ENCODE data around the gene ELMO1. TPM values are rescaled to one million over a fixed set of nuclear protein-coding genes. Genes with fewer than 3 reads are reported as not detected.

Gene ELMO1
- polyA plus RNA-seq, 2 of the 4 experiments (the other 2 are of a cell fraction) = 2.3 to 6.1 TPM

DNA sequence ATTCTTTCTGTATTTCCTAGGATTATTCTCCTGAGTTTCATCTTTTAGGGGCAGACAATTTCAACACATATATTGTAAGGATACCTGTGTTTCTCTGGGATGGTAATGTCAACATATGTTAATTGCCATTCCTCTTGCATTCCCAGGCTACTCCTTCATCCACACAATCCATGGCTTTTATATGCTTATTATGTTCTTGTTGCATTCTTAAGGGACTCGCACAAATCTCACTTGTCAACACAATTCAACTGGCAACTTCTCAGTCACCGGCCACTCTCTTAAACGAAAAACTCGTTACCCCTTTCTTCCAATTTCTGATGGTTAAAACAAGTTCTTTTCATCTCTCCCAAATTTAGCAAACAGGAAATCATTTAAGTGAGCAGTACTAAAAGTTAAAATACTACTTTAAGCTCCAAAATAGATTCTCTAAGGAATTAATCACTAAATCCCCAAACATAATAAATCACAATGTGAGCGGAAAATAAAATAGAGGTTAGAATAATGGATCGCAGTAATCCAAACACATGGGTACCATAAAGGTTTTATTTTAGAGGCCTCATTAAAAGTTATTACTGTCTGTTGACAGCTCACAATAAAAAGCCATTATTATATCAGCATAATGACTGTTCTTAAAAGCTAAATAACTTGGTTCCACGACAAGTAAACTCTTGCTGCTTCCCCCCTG is 223.2 kb downstream of the ELMO1 start (continued):
- TF ChIP-seq, protein P1, sequence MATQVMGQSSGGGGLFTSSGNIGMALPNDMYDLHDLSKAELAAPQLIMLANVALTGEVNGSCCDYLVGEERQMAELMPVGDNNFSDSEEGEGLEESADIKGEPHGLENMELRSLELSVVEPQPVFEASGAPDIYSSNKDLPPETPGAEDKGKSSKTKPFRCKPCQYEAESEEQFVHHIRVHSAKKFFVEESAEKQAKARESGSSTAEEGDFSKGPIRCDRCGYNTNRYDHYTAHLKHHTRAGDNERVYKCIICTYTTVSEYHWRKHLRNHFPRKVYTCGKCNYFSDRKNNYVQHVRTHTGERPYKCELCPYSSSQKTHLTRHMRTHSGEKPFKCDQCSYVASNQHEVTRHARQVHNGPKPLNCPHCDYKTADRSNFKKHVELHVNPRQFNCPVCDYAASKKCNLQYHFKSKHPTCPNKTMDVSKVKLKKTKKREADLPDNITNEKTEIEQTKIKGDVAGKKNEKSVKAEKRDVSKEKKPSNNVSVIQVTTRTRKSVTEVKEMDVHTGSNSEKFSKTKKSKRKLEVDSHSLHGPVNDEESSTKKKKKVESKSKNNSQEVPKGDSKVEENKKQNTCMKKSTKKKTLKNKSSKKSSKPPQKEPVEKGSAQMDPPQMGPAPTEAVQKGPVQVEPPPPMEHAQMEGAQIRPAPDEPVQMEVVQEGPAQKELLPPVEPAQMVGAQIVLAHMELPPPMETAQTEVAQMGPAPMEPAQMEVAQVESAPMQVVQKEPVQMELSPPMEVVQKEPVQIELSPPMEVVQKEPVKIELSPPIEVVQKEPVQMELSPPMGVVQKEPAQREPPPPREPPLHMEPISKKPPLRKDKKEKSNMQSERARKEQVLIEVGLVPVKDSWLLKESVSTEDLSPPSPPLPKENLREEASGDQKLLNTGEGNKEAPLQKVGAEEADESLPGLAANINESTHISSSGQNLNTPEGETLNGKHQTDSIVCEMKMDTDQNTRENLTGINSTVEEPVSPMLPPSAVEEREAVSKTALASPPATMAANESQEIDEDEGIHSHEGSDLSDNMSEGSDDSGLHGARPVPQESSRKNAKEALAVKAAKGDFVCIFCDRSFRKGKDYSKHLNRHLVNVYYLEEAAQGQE (IDR thresholded peaks at IDR 0.05) = no peak
- no peak for TF ChIP-seq ZNF302 (CRISPR knock-in tag; IDR thresholded peaks at IDR 0.05)
- TF ChIP-seq FOXS1 (CRISPR knock-in tag; IDR thresholded peaks at IDR 0.05) = no peak
- TF ChIP-seq RFX5 (IDR thresholded peaks at IDR 0.05) = no peak
- no peak for TF ChIP-seq BHLHE40 (IDR thresholded peaks at IDR 0.05; ENCODE audit: low read depth, low read length)
- no peak for TF ChIP-seq CBX8 (IDR thresholded peaks at IDR 0.05)
- no peak for TF ChIP-seq NPAS2 (CRISPR knock-in tag; IDR thresholded peaks at IDR 0.05; ENCODE audit: borderline replicate concordance)
- TF ChIP-seq FOSL2 (IDR thresholded peaks at IDR 0.05) = no peak
- no peak for TF ChIP-seq FOSL2 (CRISPR knock-in tag; IDR thresholded peaks at IDR 0.05)
- no peak for TF ChIP-seq POLR2AphosphoS2 (conservative IDR thresholded peaks at IDR 0.05; ENCODE audit: low read length)
- no peak for TF ChIP-seq CHD4 (IDR thresholded peaks at IDR 0.05; ENCODE audit: borderline replicate concordance)
- TF ChIP-seq CHD2 (IDR thresholded peaks at IDR 0.05; ENCODE audit: low read length, partially characterized antibody) = no peak
- TF ChIP-seq EHMT2 (IDR thresholded peaks at IDR 0.05; ENCODE audit: low read depth) = no peak
- no peak for TF ChIP-seq TP53 (CRISPR knock-in tag; IDR thresholded peaks at IDR 0.05)

DNA sequence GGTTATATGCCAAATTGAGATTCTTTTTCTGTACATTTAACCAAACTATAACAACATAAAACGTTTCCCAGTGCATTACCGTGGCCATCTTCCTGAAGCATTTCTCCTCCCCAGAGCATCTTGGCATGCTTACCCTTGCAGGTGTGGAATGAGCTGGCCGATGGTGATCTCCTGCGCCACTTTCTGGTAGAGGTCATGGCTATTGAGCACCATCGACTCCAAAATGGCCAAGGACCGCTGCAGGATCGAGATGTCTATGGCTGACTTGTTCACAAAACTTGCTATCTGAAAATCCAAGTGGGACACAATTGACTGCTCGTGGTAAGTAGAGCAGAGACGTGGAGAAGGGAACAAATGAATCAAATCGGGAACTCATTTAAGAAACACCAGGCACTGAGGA is 223.9 kb downstream of the ELMO1 start:
- ChIA-PET POLR2A (no interaction called here), CTCF (interaction anchor here (1.2 to 2.5 kb wide), 3 partner anchors 8 to 1156 kb away, joined by 3 to 8 read pairs (median 6); no protein-coding TSS in a partner anchor)
- TF ChIP-seq GATA3 (IDR thresholded peaks at IDR 0.05; ENCODE audit: borderline replicate concordance) = no peak
- no peak for TF ChIP-seq RNF2 (IDR thresholded peaks at IDR 0.05; ENCODE audit: borderline replicate concordance, low read depth)
- TF ChIP-seq CEBPB (IDR thresholded peaks at IDR 0.05) = no peak
- TF ChIP-seq, protein P2, sequence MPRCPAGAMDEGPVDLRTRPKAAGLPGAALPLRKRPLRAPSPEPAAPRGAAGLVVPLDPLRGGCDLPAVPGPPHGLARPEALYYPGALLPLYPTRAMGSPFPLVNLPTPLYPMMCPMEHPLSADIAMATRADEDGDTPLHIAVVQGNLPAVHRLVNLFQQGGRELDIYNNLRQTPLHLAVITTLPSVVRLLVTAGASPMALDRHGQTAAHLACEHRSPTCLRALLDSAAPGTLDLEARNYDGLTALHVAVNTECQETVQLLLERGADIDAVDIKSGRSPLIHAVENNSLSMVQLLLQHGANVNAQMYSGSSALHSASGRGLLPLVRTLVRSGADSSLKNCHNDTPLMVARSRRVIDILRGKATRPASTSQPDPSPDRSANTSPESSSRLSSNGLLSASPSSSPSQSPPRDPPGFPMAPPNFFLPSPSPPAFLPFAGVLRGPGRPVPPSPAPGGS (IDR thresholded peaks at IDR 0.05) = no peak
- no peak for TF ChIP-seq TFCP2L1 (CRISPR knock-in tag; IDR thresholded peaks at IDR 0.05)
- TF ChIP-seq NPAS2 (CRISPR knock-in tag; IDR thresholded peaks at IDR 0.05; ENCODE audit: borderline replicate concordance) = no peak
- TF ChIP-seq CHD2 (IDR thresholded peaks at IDR 0.05; ENCODE audit: low read length, partially characterized antibody) = no peak
- TF ChIP-seq, protein P3, sequence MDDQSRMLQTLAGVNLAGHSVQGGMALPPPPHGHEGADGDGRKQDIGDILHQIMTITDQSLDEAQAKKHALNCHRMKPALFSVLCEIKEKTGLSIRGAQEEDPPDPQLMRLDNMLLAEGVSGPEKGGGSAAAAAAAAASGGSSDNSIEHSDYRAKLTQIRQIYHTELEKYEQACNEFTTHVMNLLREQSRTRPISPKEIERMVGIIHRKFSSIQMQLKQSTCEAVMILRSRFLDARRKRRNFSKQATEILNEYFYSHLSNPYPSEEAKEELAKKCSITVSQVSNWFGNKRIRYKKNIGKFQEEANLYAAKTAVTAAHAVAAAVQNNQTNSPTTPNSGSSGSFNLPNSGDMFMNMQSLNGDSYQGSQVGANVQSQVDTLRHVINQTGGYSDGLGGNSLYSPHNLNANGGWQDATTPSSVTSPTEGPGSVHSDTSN (IDR thresholded peaks at IDR 0.05) = no peak
- TF ChIP-seq SMC3 (IDR thresholded peaks at IDR 0.05) = no peak
- TF ChIP-seq MAFK (IDR thresholded peaks at IDR 0.05; ENCODE audit: partially characterized antibody) = no peak
- no peak for TF ChIP-seq ZFP36 (IDR thresholded peaks at IDR 0.05; ENCODE audit: borderline replicate concordance, partially characterized antibody)
- TF ChIP-seq, protein P4, sequence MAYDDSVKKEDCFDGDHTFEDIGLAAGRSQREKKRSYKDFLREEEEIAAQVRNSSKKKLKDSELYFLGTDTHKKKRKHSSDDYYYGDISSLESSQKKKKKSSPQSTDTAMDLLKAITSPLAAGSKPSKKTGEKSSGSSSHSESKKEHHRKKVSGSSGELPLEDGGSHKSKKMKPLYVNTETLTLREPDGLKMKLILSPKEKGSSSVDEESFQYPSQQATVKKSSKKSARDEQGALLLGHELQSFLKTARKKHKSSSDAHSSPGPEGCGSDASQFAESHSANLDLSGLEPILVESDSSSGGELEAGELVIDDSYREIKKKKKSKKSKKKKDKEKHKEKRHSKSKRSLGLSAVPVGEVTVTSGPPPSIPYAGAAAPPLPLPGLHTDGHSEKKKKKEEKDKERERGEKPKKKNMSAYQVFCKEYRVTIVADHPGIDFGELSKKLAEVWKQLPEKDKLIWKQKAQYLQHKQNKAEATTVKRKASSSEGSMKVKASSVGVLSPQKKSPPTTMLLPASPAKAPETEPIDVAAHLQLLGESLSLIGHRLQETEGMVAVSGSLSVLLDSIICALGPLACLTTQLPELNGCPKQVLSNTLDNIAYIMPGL (CRISPR knock-in tag; IDR thresholded peaks at IDR 0.05; ENCODE audit: borderline replicate concordance) = no peak
- no peak for TF ChIP-seq EHMT2 (IDR thresholded peaks at IDR 0.05; ENCODE audit: low read depth)
- no peak for TF ChIP-seq KDM5A (IDR thresholded peaks at IDR 0.05)
- TF ChIP-seq JUN (IDR thresholded peaks at IDR 0.05) = no peak
- TF ChIP-seq PHF8 (IDR thresholded peaks at IDR 0.05; ENCODE audit: borderline replicate concordance, low read depth) = no peak
- no peak for TF ChIP-seq EP300 (IDR thresholded peaks at IDR 0.05)
- TF ChIP-seq RFX5 (IDR thresholded peaks at IDR 0.05) = no peak
- TF ChIP-seq HOXB13 (CRISPR knock-in tag; IDR thresholded peaks at IDR 0.05; ENCODE audit: low read depth) = no peak
- no peak for TF ChIP-seq POLR2AphosphoS2 (conservative IDR thresholded peaks at IDR 0.05; ENCODE audit: low read length)
- Histone ChIP-seq H3K27ac (no peak overlapping the region), H3K4me1 (no peaks in the 10 kb centered on the region), H3K9me3 (no peaks in the 10 kb centered on the region), H3K4me2 (no peak overlapping the region), H3K4me3 (no peak overlapping the region)
- FAIRE-seq (no peak), ATAC-seq (no peak), DNase-seq (ENCODE audit: low read depth in 1 of 2, low spot score in 1 of 2) (no peak)
- WGBS (ENCODE audit: missing lambda C conversion rate) = 58% methylated on average over 10 of the region's 10 CpGs

Measured in A549 (cell line).